Hepatocyte (in vitro differentiated cells): Measurements from ENCODE around the gene ANKRD44.

ENCODE experiments used
- EZH2 ChIP-seq: fragments of 200-600 bp; sonication (generic); IDR thresholded peaks from 2 replicates; pipeline ENCODE4 v1.6.1; 2016; ENCODE audit warnings: antibody characterized with exemption, mild to moderate bottlenecking, borderline replicate concordance
- EZH2phosphoT487 ChIP-seq: fragments of 200-600 bp; sonication (generic); IDR thresholded peaks from one replicate; pipeline ENCODE4 v1.6.1; 2018; ENCODE audit warnings: antibody characterized with exemption, mild to moderate bottlenecking, low read depth, moderate library complexity; ENCODE audit not compliant: unreplicated experiment, severe bottlenecking
- TF ChIP-seq, protein P1 (sequence below): fragments of 200-600 bp; sonication (generic); IDR thresholded peaks from 2 replicates; pipeline ENCODE4 v1.5.1; 2016; ENCODE audit warnings: antibody characterized with exemption, mild to moderate bottlenecking; ENCODE audit not compliant: poor library complexity

DNA sequence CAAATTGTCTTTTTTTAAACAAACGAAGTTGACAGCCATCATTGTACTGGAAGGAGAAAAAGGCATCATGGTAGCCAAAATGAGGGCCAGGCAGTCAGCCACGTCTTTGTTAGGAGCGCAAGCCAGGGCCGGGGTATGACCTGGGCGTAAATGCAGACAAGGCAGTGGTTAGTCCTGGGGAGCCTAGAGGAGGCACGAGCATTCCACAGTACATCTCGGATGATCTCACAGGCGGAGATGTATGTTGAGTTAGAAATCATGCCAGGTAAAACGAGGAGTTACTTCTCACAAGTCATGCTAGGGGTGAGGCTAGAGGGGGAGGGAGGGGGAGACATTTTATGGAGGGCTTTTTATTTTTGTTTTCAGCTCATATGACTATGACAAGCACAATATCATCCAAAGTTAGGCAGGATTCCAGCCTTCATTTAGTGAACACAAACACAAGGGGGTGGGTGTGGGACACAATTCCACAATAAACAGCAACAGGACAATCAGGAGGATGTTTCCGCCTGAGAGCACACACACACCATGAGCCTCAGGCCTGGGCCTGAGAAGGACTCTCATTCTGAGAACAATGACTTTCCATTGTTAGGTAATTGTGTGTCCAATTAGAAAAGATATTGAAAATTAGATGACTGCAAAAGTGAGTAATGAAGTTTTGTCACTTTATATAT lies 319.7 kb downstream of the ANKRD44 start:
- TF ChIP-seq, protein P1, sequence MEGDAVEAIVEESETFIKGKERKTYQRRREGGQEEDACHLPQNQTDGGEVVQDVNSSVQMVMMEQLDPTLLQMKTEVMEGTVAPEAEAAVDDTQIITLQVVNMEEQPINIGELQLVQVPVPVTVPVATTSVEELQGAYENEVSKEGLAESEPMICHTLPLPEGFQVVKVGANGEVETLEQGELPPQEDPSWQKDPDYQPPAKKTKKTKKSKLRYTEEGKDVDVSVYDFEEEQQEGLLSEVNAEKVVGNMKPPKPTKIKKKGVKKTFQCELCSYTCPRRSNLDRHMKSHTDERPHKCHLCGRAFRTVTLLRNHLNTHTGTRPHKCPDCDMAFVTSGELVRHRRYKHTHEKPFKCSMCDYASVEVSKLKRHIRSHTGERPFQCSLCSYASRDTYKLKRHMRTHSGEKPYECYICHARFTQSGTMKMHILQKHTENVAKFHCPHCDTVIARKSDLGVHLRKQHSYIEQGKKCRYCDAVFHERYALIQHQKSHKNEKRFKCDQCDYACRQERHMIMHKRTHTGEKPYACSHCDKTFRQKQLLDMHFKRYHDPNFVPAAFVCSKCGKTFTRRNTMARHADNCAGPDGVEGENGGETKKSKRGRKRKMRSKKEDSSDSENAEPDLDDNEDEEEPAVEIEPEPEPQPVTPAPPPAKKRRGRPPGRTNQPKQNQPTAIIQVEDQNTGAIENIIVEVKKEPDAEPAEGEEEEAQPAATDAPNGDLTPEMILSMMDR = no peak
- TF ChIP-seq EZH2phosphoT487 (no peak), EZH2 (no peak)
